Stimulated activated CD8-positive, alpha-beta memory T cell treated with anti-CD3 and anti-CD28 coated beads, Interleukin-12 subunit alpha, Interleukin-12 subunit beta, amount 100 ng/mL, for 24 hours (primary cell): ENCODE measurements around the gene ZNF284.

ENCODE experiments used
- DNase-seq: peaks from one replicate; pipeline ENCODE4 v3.0.0-alpha.2; 2020; ENCODE audit errors: extremely low read depth

The ZNF284 gene

DNA sequence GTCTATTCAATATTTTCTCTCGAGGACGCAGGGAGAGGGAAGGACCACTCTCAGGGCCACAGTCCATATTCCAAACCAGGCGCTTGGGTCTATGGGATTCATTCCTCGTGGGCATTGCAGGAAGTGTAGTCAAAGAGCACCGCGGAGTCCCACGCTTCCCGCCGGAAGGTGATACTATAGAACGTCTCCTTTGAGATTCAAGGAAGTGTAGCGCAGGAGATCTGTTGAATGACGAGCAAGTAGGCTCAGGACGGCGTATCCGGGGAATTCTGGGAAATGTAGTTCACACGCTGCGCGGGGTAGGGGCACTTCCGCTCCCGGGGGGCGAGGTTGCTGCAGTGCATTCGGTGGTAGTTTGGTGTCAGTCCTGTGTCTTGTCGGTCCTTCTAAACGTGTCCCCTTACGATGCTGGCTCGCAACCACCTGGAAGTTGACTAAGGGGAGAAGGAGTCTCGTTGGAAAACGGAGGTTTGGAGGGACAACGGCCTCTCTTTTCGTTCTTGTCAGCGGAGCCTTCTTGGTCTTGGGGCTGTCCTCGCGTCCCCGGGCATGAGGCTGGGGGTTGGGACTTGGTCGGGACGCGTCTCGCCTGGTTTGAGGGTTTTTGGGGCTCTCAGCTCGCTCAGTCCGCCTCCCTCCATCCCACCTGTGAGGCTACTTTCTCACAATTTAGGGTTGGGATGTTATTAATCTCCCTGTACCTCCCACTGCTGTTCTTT, at the start of gene ZNF284:
Gene ZNF284 (plus strand): TSS at position 336 of the 719 bp plus-strand sequence. CDS start 4,231 bp downstream, outside the sequence.
- peak; percentile 54 for DNase-seq

GRCh38 chr19:44024900-44025216, 47.1 kb upstream of the ZNF284 start:
- DNase-seq = no peak

GRCh38 chr19:44025217-44025936, 46.6 kb upstream of the ZNF284 start, which contains the start of gene ZNF222:
Gene ZNF222 (plus strand): TSS chr19:44025379. CDS start chr19:44025437, 58 bp downstream.
- peak; percentile 52 for DNase-seq

DNA sequence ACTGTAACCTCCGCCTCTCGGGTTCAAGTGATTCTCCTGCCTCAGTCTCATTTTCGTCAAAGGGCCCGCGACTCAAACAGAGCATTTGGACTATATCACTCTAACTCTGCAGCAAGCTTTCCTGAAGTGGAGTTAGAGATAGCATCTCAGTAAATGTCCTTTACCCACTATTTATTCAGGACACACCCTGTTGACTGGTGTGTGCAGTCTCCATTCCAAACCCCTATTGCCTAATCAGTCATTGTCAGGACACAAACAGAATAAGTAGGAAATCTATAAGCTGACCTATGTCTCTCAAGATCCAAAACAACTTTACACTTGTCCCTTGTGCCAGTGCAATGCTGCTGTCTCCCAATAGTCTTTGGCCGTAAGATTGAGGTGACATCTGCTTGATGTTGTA, 45.3 kb upstream of the ZNF284 start:
- DNase-seq = no peak

GRCh38 chr19:44032001-44032610, 39.9 kb upstream of the ZNF284 start:
- DNase-seq = no peak

DNA sequence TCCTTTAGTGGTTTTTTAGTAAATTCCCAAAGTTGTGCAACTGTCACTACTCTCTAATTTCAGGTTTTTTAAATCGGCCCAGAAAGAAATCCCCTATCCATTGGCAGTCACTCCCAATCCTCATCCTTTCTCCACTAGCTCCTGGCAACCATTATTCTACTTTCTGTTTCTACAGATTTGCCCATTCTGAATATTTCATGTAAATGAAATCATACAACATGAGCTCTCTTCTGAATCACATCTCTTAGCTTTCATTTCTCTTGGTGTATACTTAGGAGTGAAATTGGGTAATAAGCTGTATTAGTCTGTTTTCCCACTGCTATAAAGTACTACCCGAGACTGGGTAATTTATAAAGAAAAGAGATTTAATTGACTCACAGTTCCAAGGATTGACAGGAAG, 29.8 kb upstream of the ZNF284 start:
- DNase-seq = no peak

- DNase-seq = no peak
These were observed 21.0 kb upstream of the ZNF284 start for GRCh38 chr19:44050740-44051649.

DNA sequence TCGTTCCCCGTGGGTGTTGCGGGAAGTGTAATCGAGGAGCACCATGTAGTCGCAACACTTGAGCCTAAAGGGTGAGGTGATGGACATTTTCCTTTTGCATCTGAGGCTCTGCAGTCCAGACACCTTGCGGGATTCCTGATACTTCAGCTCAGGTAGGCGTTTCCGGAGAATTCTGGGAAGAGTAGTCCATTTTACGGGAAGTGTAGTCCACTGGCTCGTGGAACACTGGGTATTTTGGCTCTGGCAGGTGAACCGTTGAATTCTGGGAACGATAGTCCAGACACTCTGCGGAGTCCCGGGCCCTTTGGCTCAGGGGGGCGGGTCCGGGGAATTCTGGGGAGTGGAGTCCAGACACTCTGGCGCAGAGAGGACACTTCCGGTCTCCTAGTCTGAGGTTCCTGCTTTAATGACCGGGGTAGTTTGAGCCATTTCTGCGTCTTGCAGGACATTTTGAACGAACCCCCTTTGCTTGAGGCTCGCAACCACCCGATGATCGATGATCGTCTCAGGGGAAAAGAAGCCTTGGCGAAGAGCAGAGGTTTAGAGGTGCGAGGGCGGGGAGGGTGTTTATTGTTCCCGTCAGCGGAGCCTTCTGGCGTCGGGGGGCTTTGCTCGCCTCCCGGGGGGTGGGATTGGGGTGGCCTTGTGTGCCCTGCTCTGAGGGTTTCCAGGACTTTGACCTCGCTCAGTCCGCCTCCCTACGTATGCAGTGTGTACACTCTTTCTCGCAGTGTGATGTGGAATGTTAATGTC, 20.1 kb upstream of the ZNF284 start, which contains the start of gene ZNF223:
Gene ZNF223 (plus strand): TSS at position 387 of the 753 bp plus-strand sequence. CDS start 3,141 bp downstream, outside the sequence.
- DNase-seq = peak; percentile 43

GRCh38 chr19:44055870-44056269, 16.1 kb upstream of the ZNF284 start:
- DNase-seq = no peak

DNA sequence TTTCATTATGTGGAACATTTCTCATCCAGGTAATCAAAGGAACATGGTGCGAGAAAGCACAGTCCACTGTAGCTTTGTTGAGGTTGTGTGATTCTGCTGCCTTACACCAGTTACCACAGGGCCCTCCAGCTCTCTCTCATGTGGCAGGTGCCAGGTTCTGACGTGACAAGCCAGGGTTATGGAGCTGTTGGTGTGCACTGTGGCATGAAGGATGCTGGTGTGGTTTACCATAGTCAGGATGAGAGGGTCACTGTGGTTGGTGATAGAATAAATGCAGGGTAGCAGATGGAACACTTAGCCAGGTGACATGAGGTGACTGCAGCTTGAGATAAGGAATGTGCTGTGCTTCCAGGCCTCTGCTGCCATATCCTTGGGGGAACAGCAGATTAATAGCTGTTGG, 12.7 kb upstream of the ZNF284 start:
- DNase-seq = no peak

- DNase-seq = no peak
These were observed 10.9 kb upstream of the ZNF284 start for GRCh38 chr19:44061038-44061437.

DNA sequence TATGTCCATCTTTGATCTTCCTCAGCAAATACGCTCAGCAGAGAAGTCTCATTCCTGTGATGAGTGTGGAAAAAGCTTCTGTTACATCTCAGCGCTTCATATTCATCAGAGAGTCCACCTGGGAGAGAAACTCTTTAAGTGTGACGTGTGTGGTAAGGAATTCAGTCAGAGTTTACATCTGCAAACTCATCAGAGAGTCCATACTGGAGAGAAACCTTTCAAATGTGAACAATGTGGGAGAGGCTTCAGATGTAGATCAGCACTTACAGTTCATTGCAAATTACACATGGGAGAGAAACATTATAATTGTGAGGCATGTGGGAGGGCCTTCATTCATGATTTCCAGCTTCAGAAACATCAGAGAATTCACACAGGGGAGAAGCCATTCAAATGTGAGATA, 5.7 kb upstream of the ZNF284 start:
- no peak for DNase-seq

- DNase-seq = no peak
These were observed 2.5 kb upstream of the ZNF284 start for GRCh38 chr19:44069415-44069814.

DNA sequence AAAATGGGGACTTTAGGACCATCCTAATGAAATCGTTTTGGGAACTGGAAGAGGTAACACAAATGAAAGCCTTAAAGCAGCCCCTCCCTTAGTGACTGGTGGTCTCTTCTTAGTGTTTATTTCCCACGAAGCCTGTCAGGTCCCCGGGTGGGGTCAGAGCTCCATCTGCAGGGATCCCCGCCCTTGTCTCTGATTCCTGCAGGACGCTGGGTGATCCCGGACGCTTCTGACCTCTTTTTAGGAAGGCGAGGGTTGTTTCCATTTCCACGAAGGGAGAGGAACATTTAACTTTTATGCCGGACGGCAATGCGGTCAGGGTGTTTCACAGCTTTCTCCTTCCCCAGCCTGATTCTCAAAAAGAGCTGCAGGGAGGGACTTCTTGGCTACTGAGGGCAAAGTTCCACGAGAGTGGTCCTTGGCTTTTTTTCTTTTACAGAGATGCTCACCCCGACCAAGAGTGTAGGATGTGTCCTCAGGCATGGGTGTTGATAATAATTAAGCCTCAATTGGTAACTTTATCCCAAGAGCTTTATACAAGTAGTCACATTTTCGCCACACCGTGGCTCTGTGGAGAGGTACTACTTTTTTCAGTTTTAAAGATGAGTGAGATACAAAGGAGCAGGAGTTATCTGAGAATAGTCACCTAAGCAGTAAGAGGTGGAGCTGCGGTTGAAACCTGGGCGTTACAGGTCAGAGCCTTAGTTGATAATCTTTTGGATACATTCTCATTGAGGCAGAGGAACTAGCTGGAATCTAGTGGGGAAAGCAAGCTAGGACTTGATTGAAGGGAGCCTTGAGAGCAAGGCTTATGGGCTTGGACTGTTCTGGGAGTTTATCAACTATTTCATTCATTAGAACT, 813 bp downstream of the ZNF284 start:
- DNase-seq = no peak

- no peak for DNase-seq
These were observed 4.4 kb downstream of the ZNF284 start for GRCh38 chr19:44076325-44076724.

GRCh38 chr19:44092108-44092507, 20.1 kb downstream of the ZNF284 start:
- DNase-seq = no peak

GRCh38 chr19:44093931-44094765, 22.2 kb downstream of the ZNF284 start, which contains the start of gene ZNF224:
Gene ZNF224 (plus strand): TSS chr19:44094361. CDS start chr19:44097874, 3,513 bp downstream.
- DNase-seq = peak; percentile 71

GRCh38 chr19:44107751-44108150, 35.8 kb downstream of the ZNF284 start:
- no peak for DNase-seq

DNA sequence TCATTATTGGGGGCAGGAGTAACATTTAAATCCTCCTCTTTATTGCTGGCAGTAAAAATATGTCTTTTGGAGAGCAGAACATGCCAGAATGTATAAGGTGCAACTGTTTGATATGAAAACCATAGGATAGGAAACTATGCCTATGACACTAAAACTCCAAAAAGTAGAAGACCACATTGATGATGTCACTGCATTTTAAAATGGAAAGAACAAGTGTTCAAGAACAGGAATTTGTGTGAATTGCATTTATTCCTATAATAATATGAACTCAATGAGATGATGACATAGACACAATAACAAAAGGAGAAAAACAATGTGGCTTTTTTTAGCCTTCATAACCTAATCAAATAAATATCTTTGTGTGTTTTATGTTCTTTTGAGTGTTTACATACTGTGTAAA, 37.5 kb downstream of the ZNF284 start:
- DNase-seq = no peak
